Fibroblast of lung (primary cell): Measurements from ENCODE around the gene PTPRH.

ENCODE experiments used
- EZH2 ChIP-seq: IDR thresholded peaks from 2 replicates; pipeline ENCODE4 v1.5.1; 2012; ENCODE audit warnings: low read length, control low read depth, mild to moderate bottlenecking; ENCODE audit errors: missing control alignments
- TF ChIP-seq, protein P1 (sequence below), 2 donors: IDR thresholded peaks in 1 of 2; conservative IDR thresholded peaks in 1 of 2; 1 replicate in 1 of 2; 2 replicates in 1 of 2; pipeline ENCODE4 v1.5.1; 2011 to 2012; ENCODE audit warnings: low read length in 2 of 2, control low read depth in 1 of 2, inconsistent platforms in 1 of 2, low read depth in 1 of 2, mild to moderate bottlenecking in 1 of 2

DNA sequence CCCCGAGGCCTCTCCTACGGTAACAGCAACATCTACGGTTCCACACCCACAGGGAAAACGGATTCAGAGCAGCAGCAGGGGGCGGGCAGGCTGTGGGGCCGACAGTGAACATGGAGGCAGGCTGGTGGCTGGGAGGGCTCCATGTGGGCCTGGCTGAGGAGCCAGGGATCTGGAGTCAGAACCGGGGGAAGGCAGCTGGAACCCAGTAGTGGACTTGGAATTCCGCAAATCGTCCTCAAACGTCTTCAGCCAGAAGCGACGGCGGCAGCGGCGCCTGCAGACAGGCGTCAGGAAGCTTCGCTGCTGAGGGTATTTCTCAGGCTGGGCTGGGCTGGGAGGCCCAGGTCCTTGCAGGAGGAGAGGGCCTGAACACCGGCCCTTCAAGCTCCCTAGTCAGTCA is 17.5 kb upstream of the PTPRH start:
- TF ChIP-seq, protein P1, sequence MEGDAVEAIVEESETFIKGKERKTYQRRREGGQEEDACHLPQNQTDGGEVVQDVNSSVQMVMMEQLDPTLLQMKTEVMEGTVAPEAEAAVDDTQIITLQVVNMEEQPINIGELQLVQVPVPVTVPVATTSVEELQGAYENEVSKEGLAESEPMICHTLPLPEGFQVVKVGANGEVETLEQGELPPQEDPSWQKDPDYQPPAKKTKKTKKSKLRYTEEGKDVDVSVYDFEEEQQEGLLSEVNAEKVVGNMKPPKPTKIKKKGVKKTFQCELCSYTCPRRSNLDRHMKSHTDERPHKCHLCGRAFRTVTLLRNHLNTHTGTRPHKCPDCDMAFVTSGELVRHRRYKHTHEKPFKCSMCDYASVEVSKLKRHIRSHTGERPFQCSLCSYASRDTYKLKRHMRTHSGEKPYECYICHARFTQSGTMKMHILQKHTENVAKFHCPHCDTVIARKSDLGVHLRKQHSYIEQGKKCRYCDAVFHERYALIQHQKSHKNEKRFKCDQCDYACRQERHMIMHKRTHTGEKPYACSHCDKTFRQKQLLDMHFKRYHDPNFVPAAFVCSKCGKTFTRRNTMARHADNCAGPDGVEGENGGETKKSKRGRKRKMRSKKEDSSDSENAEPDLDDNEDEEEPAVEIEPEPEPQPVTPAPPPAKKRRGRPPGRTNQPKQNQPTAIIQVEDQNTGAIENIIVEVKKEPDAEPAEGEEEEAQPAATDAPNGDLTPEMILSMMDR (conservative IDR thresholded peaks at IDR 0.05 in 1 of 2, IDR thresholded peaks at IDR 0.05 in 1 of 2; ENCODE audit: low read depth in 1 of 2, low read length in 2 of 2) = no peak
- TF ChIP-seq EZH2 = no peak
